Mesenchymal stem cell (in vitro differentiated cells and primary cell): ENCODE measurements around the gene FADS6.

Source experiments
- DNase-seq: peaks from one replicate; pipeline ENCODE4 v3.0.0-alpha.2; 2013
- H2AFZ ChIP-seq: one replicate; pipeline ENCODE4 v1.6.1; 2013; ENCODE audit warnings: low read depth, mild to moderate bottlenecking, control low read depth, inconsistent platforms, low read length, moderate library complexity
- H2AK5ac ChIP-seq: 2 replicates; pipeline ENCODE4 v1.6.1; 2013; ENCODE audit warnings: low read length, moderate library complexity, mild to moderate bottlenecking, inconsistent platforms; ENCODE audit not compliant: severe bottlenecking
- H2BK120ac ChIP-seq: one replicate; pipeline ENCODE4 v1.6.1; 2013; ENCODE audit warnings: low read depth, mild to moderate bottlenecking, inconsistent platforms, low read length, moderate library complexity
- H2BK12ac ChIP-seq, 2 experiments: one replicate each; pipeline ENCODE4 v1.6.1; 2013; ENCODE audit warnings: inconsistent platforms in 2 of 2, low read length in 2 of 2, mild to moderate bottlenecking in 2 of 2, moderate library complexity in 2 of 2, control low read depth in 1 of 2
- H2BK15ac ChIP-seq: one replicate; pipeline ENCODE4 v1.6.1; 2013; ENCODE audit warnings: mild to moderate bottlenecking, low read depth, inconsistent platforms; ENCODE audit not compliant: poor library complexity, severe bottlenecking
- H2BK5ac ChIP-seq: 2 replicates; pipeline ENCODE4 v1.6.1; 2013; ENCODE audit warnings: low read depth, mild to moderate bottlenecking, low read length, control low read depth, inconsistent platforms; ENCODE audit not compliant: poor library complexity, severe bottlenecking
- H3K14ac ChIP-seq, 2 experiments: one replicate each; pipeline ENCODE4 v1.6.1; 2013; ENCODE audit warnings: inconsistent platforms in 2 of 2, low read length in 2 of 2, control low read depth in 1 of 2, mild to moderate bottlenecking in 1 of 2, moderate library complexity in 1 of 2
- H3K18ac ChIP-seq, 2 experiments: one replicate each; pipeline ENCODE4 v1.6.1; 2013; ENCODE audit warnings: inconsistent platforms in 2 of 2, low read length in 2 of 2, control low read depth in 1 of 2, low read depth in 1 of 2, mild to moderate bottlenecking in 1 of 2
- H3K23ac ChIP-seq, 2 experiments: one replicate each; pipeline ENCODE4 v1.6.1; 2013; ENCODE audit warnings: inconsistent platforms in 2 of 2, low read length in 2 of 2, mild to moderate bottlenecking in 2 of 2, moderate library complexity in 2 of 2, control low read depth in 1 of 2
- H3K27ac ChIP-seq: 2 replicates; pipeline ENCODE4 v1.5.1; 2013; ENCODE audit warnings: mild to moderate bottlenecking, moderate library complexity, low read length, control low read depth, inconsistent platforms; ENCODE audit not compliant: poor library complexity, severe bottlenecking
- H3K27me3 ChIP-seq, 2 experiments: 2 replicates each; pipeline versions ENCODE4 v1.6.1 to v1.7.0; 2013; ENCODE audit warnings: low read length in 2 of 2, mild to moderate bottlenecking in 2 of 2, moderate library complexity in 2 of 2, control low read depth in 1 of 2, inconsistent platforms in 1 of 2; ENCODE audit not compliant: control insufficient read depth in 1 of 2, insufficient read depth in 1 of 2
- H3K36me3 ChIP-seq, 2 experiments: 2 replicates each; pipeline versions ENCODE4 v1.6.1 to v1.7.0; 2013; ENCODE audit warnings: low read length in 2 of 2, control low read depth in 1 of 2, inconsistent platforms in 1 of 2, low read depth in 1 of 2, mild to moderate bottlenecking in 1 of 2; ENCODE audit not compliant: insufficient read depth in 2 of 2, control insufficient read depth in 1 of 2
- H3K4ac ChIP-seq, 2 experiments: one replicate each; pipeline ENCODE4 v1.6.1; 2013; ENCODE audit warnings: inconsistent platforms in 2 of 2, low read length in 2 of 2, mild to moderate bottlenecking in 2 of 2, moderate library complexity in 2 of 2, control low read depth in 1 of 2, low read depth in 1 of 2
- H3K4me1 ChIP-seq: 2 replicates; pipeline ENCODE4 v1.6.1; 2013; ENCODE audit warnings: low read depth, low read length, control low read depth; ENCODE audit not compliant: control insufficient read depth, insufficient read depth
- H3K4me2 ChIP-seq: 2 replicates; pipeline ENCODE4 v1.6.1; 2013; ENCODE audit warnings: low read length, mild to moderate bottlenecking, inconsistent platforms; ENCODE audit not compliant: poor library complexity, severe bottlenecking
- H3K4me3 ChIP-seq, 2 experiments: 2 replicates each; pipeline versions ENCODE4 v1.5.1 to v1.7.0; 2013; ENCODE audit warnings: low read length in 2 of 2, mild to moderate bottlenecking in 2 of 2, control low read depth in 1 of 2, low read depth in 1 of 2; ENCODE audit not compliant: insufficient read depth in 1 of 2
- H3K79me1 ChIP-seq: replicated peaks from 2 replicates; pipeline ENCODE4 v1.6.1; 2013; ENCODE audit warnings: mild to moderate bottlenecking, control low read depth, low read length, inconsistent platforms; ENCODE audit not compliant: poor library complexity, severe bottlenecking
- H3K9ac ChIP-seq: 2 replicates; pipeline ENCODE4 v1.7.0; 2013; ENCODE audit warnings: mild to moderate bottlenecking, low read length, moderate library complexity
- H3K9me3 ChIP-seq: 2 replicates; pipeline ENCODE4 v1.7.0; 2013; ENCODE audit warnings: mild to moderate bottlenecking, low read length; ENCODE audit not compliant: control insufficient read depth
- H4K8ac ChIP-seq: one replicate; pipeline ENCODE4 v1.6.1; 2013; ENCODE audit warnings: inconsistent platforms, mild to moderate bottlenecking, low read length, moderate library complexity
- H4K91ac ChIP-seq: one replicate; pipeline ENCODE4 v1.6.1; 2013; ENCODE audit warnings: mild to moderate bottlenecking, low read length, inconsistent platforms
- WGBS: methylation state at CpG from one replicate; pipeline ENCODE4 v1.1.7; 2013; ENCODE audit warnings: mixed read lengths; 5-methylcytosine and 5-hydroxymethylcytosine counted together

Gene FADS6

GRCh38 chr17:74879308-74879707 lies 14.1 kb downstream of the FADS6 start:
- Histone ChIP-seq H3K27ac (no peak overlapping the region), H2BK12ac (no peak overlapping the region), H3K36me3 (no peaks in the 10 kb centered on the region), H3K9ac (no peak overlapping the region), H3K4ac (no peak overlapping the region), H2BK15ac (no peak overlapping the region), H2AFZ (no peak overlapping the region), H4K8ac (no peak overlapping the region), H4K91ac (no peak overlapping the region), H3K4me2 (no peak overlapping the region), H3K14ac (no peak overlapping the region), H2AK5ac (no peak overlapping the region), H3K27me3 (peaks cover 41 to 48% of the 10 kb centered on the region in 2 experiments), H3K18ac (no peak overlapping the region), H3K4me1 (no peaks in the 10 kb centered on the region), H3K4me3 (no peak overlapping the region), H2BK5ac (no peak overlapping the region), H3K9me3 (no peaks in the 10 kb centered on the region), H3K23ac (no peak overlapping the region), H2BK120ac (no peak overlapping the region), H3K79me1 (no peaks in the 10 kb centered on the region)
- DNase-seq: no peak
- WGBS: 88% methylated on average over 14 of the region's 16 CpGs

GRCh38 chr17:74878658-74879057 lies 14.8 kb downstream of the FADS6 start:
- Histone ChIP-seq H3K23ac (no peak overlapping the region), H2BK5ac (no peak overlapping the region), H2AK5ac (no peak overlapping the region), H3K27ac (no peak overlapping the region), H2BK12ac (no peak overlapping the region), H3K4me3 (no peak overlapping the region), H3K9ac (no peak overlapping the region), H3K27me3 (peaks cover 41 to 42% of the 10 kb centered on the region in 2 experiments), H3K4me2 (no peak overlapping the region), H2BK120ac (no peak overlapping the region), H3K4me1 (no peaks in the 10 kb centered on the region), H2AFZ (no peak overlapping the region), H3K18ac (no peak overlapping the region), H3K4ac (no peak overlapping the region), H3K36me3 (no peaks in the 10 kb centered on the region), H3K9me3 (no peaks in the 10 kb centered on the region), H2BK15ac (no peak overlapping the region), H4K91ac (no peak overlapping the region), H4K8ac (no peak overlapping the region), H3K79me1 (no peaks in the 10 kb centered on the region), H3K14ac (no peak overlapping the region)
- no peak for DNase-seq
- WGBS: 64% methylated on average over 2 of the region's 2 CpGs

GRCh38 chr17:74877592-74878548 lies 15.6 kb downstream of the FADS6 start:
- Histone ChIP-seq H3K79me1 (no peaks in the 10 kb centered on the region), H3K14ac (no peak overlapping the region), H3K36me3 (no peaks in the 10 kb centered on the region), H3K27ac (no peak overlapping the region), H3K23ac (no peak overlapping the region), H3K4me3 (no peak overlapping the region), H2BK12ac (no peak overlapping the region), H3K18ac (no peak overlapping the region), H2AFZ (no peak overlapping the region), H2AK5ac (no peak overlapping the region), H2BK5ac (no peak overlapping the region), H3K27me3 (peaks cover 36 to 37% of the 10 kb centered on the region in 2 experiments), H3K9me3 (no peaks in the 10 kb centered on the region), H3K4ac (no peak overlapping the region), H3K4me1 (no peaks in the 10 kb centered on the region), H4K8ac (no peak overlapping the region), H2BK120ac (no peak overlapping the region), H4K91ac (no peak overlapping the region), H3K4me2 (no peak overlapping the region), H2BK15ac (no peak overlapping the region), H3K9ac (no peak overlapping the region)
- DNase-seq: no peak
- WGBS: 75% methylated on average over 19 of the region's 19 CpGs

GRCh38 chr17:74875977-74876593 lies 17.3 kb downstream of the FADS6 start:
- H2BK12ac ChIP-seq: no peak overlapping the region
- peaks cover 14% of the 10 kb centered on the region for H3K4me1 ChIP-seq
- H3K18ac ChIP-seq: no peak overlapping the region
- H3K79me1 ChIP-seq: peaks cover 15% of the 10 kb centered on the region
- H4K91ac ChIP-seq: no peak overlapping the region
- no peaks in the 10 kb centered on the region for H3K36me3 ChIP-seq
- no peak overlapping the region for H4K8ac ChIP-seq
- H3K4me2 ChIP-seq: no peak overlapping the region
- WGBS: 62% methylated on average over 6 of the region's 6 CpGs
- H3K4me3 ChIP-seq: no peak overlapping the region
- H2AFZ ChIP-seq: no peak overlapping the region
- DNase-seq: no peak
- H2BK15ac ChIP-seq: no peak overlapping the region
- no peaks in the 10 kb centered on the region for H3K9me3 ChIP-seq
- no peak overlapping the region for H2AK5ac ChIP-seq
- peaks cover 21 to 26% of the 10 kb centered on the region in 2 experiments for H3K27me3 ChIP-seq
- H2BK5ac ChIP-seq: no peak overlapping the region
- H3K27ac ChIP-seq: no peak overlapping the region
- H3K4ac ChIP-seq: no peak overlapping the region
- no peak overlapping the region for H3K14ac ChIP-seq
- H3K23ac ChIP-seq: no peak overlapping the region
- no peak overlapping the region for H2BK120ac ChIP-seq
- no peak overlapping the region for H3K9ac ChIP-seq
